ENCODE measurements around the gene SPAG8. TPM values are rescaled to one million over a fixed set of nuclear protein-coding genes. Genes with fewer than 3 reads are reported as not detected.

SPAG8 gene
- total and polyA plus RNA-seq, 7 experiments from 2014 or later = 1.2 to 9.1 (median 2.3) TPM

DNA sequence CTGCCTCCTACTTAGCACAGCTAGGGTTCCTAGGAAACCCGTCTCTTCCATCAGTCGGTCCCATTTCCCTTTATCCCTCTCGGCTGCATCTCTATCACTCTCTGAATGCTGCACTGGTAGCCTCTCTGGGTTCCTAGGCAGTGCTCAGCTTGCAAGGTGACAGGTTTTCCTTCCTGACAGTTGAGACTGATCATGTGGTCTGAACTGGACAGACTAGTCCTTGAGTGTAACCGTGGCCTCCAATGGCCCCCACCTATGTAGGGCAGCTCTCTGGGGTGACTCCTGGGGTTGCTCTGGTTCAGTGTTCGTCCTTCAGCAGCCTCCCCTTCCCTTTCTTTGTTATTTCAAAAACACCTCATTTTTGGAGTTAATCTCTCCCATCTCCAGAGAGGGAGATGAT is 20.8 kb upstream of the SPAG8 start:
- CTCF ChIA-PET = no interaction called here
- H3K4me1 Mint-ChIP-seq = peaks cover 16 to 45% (median 42%) of the 10 kb centered on the region in 7 donors
- no peak overlapping the region for H3K27ac Mint-ChIP-seq

DNA sequence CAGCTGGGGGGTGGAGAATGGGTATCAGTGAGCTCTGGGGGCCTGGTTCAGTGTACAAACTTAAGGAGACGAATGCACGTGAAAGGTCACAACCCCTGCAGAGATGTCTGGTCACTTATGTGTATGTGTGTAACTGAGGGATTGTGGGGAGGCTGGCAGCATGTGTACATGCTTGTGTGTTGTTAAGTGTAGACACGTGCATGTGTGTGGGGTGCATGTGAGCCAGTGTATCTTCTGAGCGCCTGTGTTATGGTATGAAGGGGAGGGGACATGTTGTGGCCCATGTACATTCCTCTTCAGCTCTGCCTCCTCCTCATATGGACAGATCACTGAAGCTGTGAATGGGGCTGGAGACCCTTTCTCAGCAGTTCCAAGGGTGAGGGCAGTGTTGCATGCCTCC is 19.0 kb upstream of the SPAG8 start:
- ATAC-seq (no peak), DNase-seq (no peak)
- Histone ChIP-seq H3K27me3 (ENCODE audit: control insufficient read depth in 2 of 2, insufficient read depth in 2 of 2, low read length in 2 of 2) (no peaks in the 10 kb centered on the region), H3K36me3 (ENCODE audit: control insufficient read depth in 2 of 3, insufficient read depth in 3 of 3, low read length in 3 of 3) (peaks cover 0 to 3% (median 0%) of the 10 kb centered on the region in 3 experiments), H3K4me1 (ENCODE audit: control insufficient read depth in 2 of 2, insufficient read depth in 2 of 2, low read length in 2 of 2) (peaks cover 4 to 14% of the 10 kb centered on the region in 2 donors), H3K9me3 (ENCODE audit: control insufficient read depth in 2 of 3, low read length in 3 of 3) (no peaks in the 10 kb centered on the region), H3K4me3 (ENCODE audit: low read length) (no peak overlapping the region), H3K27ac (ENCODE audit: low read depth, low read length) (no peak overlapping the region)
- Mint-ChIP-seq H3K36me3 (no peaks in the 10 kb centered on the region), H3K9me3 (no peaks in the 10 kb centered on the region), H3K4me1 (peaks cover 19 to 49% (median 45%) of the 10 kb centered on the region in 7 donors), H3K4me3 (peak overlapping the region in 5 of 10 donors; percentile 7 to 80 (median 17)), H3K27me3 (peaks cover 0 to 5% (median 0%) of the 10 kb centered on the region in 5 donors), H3K27ac (peak overlapping the region in 3 of 9 donors; percentile 28 to 91 (median 81))
- ChIA-PET POLR2A (interaction anchor here (0.6 to 1.4 kb wide), 3 partner anchors 16 to 97 kb away, joined by 3 read pairs; partner anchors contain the start of gene SPAG8), CTCF (interaction anchor here (0.8 kb wide), 1 partner anchor 51 kb away, joined by 4 read pairs; no protein-coding TSS in a partner anchor)
- intact Hi-C loops (cut with micrococcal nuclease) = no loop called here

More for the DNA sequence above, 20.8 kb upstream of the SPAG8 start:
- Mint-ChIP-seq H3K9me3 (no peaks in the 10 kb centered on the region), H3K4me3 (no peak overlapping the region), H3K27me3 (peaks cover 0 to 2% (median 0%) of the 10 kb centered on the region in 5 donors), H3K36me3 (no peaks in the 10 kb centered on the region)
- Histone ChIP-seq H3K4me1 (ENCODE audit: control insufficient read depth in 2 of 2, insufficient read depth in 2 of 2, low read length in 2 of 2) (peaks cover 4 to 14% of the 10 kb centered on the region in 2 donors), H3K36me3 (ENCODE audit: control insufficient read depth in 2 of 3, insufficient read depth in 3 of 3, low read length in 3 of 3) (peaks cover 0 to 3% (median 0%) of the 10 kb centered on the region in 3 experiments), H3K4me3 (ENCODE audit: low read length) (no peak overlapping the region), H3K27me3 (ENCODE audit: control insufficient read depth in 2 of 2, insufficient read depth in 2 of 2, low read length in 2 of 2) (no peaks in the 10 kb centered on the region), H3K27ac (ENCODE audit: low read depth, low read length) (no peak overlapping the region), H3K9me3 (ENCODE audit: control insufficient read depth in 2 of 3, low read length in 3 of 3) (no peaks in the 10 kb centered on the region)
- ATAC-seq (no peak), DNase-seq (no peak)
- POLR2A ChIA-PET = interaction anchor here (1.2 kb wide), 1 partner anchor 10 kb away, joined by 3 read pairs; no protein-coding TSS in a partner anchor
- intact Hi-C loops (cut with micrococcal nuclease) = no loop called here

DNA sequence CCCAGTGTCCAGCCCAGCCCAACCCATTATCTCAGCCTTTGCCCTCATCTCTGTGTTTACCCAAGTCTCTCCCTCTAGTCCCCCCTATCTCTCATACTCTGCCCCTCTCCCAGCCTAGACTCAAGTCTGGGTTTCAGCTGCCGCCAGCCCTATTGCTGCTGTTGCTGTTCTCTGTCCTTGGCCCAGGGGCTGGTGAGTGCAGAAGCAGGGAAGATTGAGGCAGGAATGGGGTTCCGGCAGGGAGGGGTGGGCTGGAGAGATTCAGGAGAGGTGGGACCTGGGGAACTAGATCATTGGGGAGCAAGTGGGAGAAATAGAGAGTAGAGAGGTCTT is 17.7 kb upstream of the SPAG8 start:
- H3K27ac ChIP-seq (ENCODE audit: low read depth, low read length) = peak overlapping the region; percentile 94
- ATAC-seq (no peak), DNase-seq (no peak)
- H3K4me1 Mint-ChIP-seq = peaks cover 25 to 51% (median 46%) of the 10 kb centered on the region in 7 donors
- H3K36me3 ChIP-seq (ENCODE audit: control insufficient read depth in 2 of 3, insufficient read depth in 3 of 3, low read length in 3 of 3) = no peaks in the 10 kb centered on the region
- POLR2A ChIA-PET = interaction anchor here (1.4 to 2.3 kb wide), 2 partner anchors 12 to 17 kb away, joined by 3 to 18 read pairs; partner anchors contain the start of gene SPAG8
- H3K4me1 ChIP-seq (ENCODE audit: control insufficient read depth in 2 of 2, insufficient read depth in 2 of 2, low read length in 2 of 2) = peaks cover 4 to 14% of the 10 kb centered on the region in 2 donors
- H3K4me3 ChIP-seq (ENCODE audit: low read length) = peak overlapping the region; percentile 88
- CTCF ChIA-PET = no interaction called here
- peak overlapping the region; percentile 78 to 90 (median 84) for H3K4me3 Mint-ChIP-seq
- H3K27ac Mint-ChIP-seq = peak overlapping the region; percentile 79 to 92 (median 90)
- H3K9me3 ChIP-seq (ENCODE audit: control insufficient read depth in 2 of 3, low read length in 3 of 3) = no peaks in the 10 kb centered on the region
- intact Hi-C loops (cut with micrococcal nuclease) = loop anchor here (1.0 to 5.0 kb wide), 7 partner anchors 14 to 363 kb away; partner anchors contain the start of genes HINT2 (in 2 of the 2) and CLTA (in 1 of the 2)
- no peaks in the 10 kb centered on the region for H3K36me3 Mint-ChIP-seq
- no peaks in the 10 kb centered on the region for H3K9me3 Mint-ChIP-seq
- no peaks in the 10 kb centered on the region for H3K27me3 ChIP-seq (ENCODE audit: control insufficient read depth in 2 of 2, insufficient read depth in 2 of 2, low read length in 2 of 2)
- H3K27me3 Mint-ChIP-seq = peaks cover 0 to 5% (median 0%) of the 10 kb centered on the region in 5 donors

DNA sequence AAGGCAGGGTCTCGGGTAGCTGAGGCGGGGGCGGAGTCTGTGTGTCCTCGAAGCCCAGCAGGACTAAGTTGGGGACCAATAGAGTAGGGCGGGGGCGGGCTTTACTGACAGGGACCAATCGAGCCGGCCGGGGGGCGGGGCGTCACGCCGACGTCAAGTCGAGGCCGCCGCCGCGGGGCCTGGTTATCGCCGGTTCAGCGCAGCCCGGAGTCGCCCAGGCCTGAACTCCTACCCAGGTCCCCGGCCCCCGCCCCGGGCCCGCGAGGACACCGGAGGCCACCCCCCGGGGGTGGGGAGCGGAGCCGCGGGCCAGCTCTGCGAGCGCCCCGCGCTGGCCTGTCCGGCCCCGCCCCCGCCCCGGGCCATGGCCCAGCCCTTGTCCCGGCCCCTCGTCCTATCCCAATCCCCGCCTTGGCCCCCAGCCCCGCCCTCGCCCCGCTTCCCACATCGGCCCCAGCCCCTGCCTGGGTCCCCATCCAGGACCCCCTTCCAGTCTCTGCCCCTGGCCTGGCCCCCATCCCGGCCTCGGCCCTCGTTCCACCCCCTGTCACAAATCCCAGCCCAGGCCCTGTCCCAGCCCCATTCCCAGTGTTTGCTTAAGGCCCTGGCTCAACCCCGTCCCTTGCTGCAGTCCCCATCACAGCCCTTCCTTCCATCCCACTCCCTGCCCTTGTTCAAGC is 17.2 kb upstream of the SPAG8 start, which contains the start of gene TMEM8B:
TMEM8B (plus strand) TSS at position 145 of the 680 bp plus-strand sequence; CDS start at position 365, 220 bp downstream.
- POLR2A ChIA-PET = interaction anchor here (0.5 to 2.3 kb wide), 5 partner anchors 13 to 218 kb away, joined by 3 to 18 read pairs (median 3); partner anchors contain the start of gene SPAG8
- no peaks in the 10 kb centered on the region for H3K9me3 ChIP-seq (ENCODE audit: control insufficient read depth in 2 of 3, low read length in 3 of 3)
- H3K27me3 Mint-ChIP-seq = peaks cover 0 to 5% (median 0%) of the 10 kb centered on the region in 5 donors
- CTCF ChIA-PET = interaction anchor here (0.5 to 1.7 kb wide), 3 partner anchors 15 to 59 kb away, joined by 3 to 6 read pairs (median 4); partner anchors contain the start of gene HINT2
- intact Hi-C loops (cut with micrococcal nuclease) = loop anchor here (1.0 to 5.0 kb wide), 7 partner anchors 14 to 363 kb away; partner anchors contain the start of genes HINT2 (in 2 of the 2) and CLTA (in 1 of the 2)
- peaks cover 4 to 14% of the 10 kb centered on the region in 2 donors for H3K4me1 ChIP-seq (ENCODE audit: control insufficient read depth in 2 of 2, insufficient read depth in 2 of 2, low read length in 2 of 2)
- no peaks in the 10 kb centered on the region for H3K9me3 Mint-ChIP-seq
- peak; percentile 80 to 95 (median 88) for DNase-seq
- H3K36me3 Mint-ChIP-seq = no peaks in the 10 kb centered on the region
- H3K27ac Mint-ChIP-seq = peak within 1 kb of the TSS; percentile 91 to 99 (median 94)
- peaks cover 25 to 48% (median 43%) of the 10 kb centered on the region in 7 donors for H3K4me1 Mint-ChIP-seq
- H3K27me3 ChIP-seq (ENCODE audit: control insufficient read depth in 2 of 2, insufficient read depth in 2 of 2, low read length in 2 of 2) = no peaks in the 10 kb centered on the region
- peak; percentile 95 for ATAC-seq
- H3K27ac ChIP-seq (ENCODE audit: low read depth, low read length) = peak within 1 kb of the TSS; percentile 94
- H3K4me3 Mint-ChIP-seq = peak within 1 kb of the TSS; percentile 84 to 100 (median 94)
- H3K36me3 ChIP-seq (ENCODE audit: control insufficient read depth in 2 of 3, insufficient read depth in 3 of 3, low read length in 3 of 3) = no peaks in the 10 kb centered on the region
- H3K4me3 ChIP-seq (ENCODE audit: low read length) = peak within 1 kb of the TSS; percentile 88

DNA sequence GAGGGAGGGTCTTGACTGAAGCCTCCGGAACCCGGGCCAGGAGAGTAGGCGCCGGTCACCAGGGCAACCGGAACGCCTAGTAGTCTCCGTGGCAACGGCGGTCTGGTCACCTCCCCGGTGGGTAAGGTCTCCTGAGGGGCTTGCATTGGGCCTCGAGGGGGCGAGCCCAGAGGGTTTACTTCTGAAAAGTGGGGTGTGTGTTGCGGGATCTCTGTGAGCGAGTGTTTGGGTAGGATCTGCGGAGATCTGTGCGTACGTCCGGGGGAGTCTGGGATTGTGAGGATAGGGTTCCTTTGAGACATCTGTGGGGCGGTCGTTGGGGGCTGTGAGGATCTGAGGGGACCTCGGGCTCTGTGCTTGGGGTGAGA is 16.6 kb upstream of the SPAG8 start, which contains the start of gene FAM221B:
FAM221B (minus strand) TSS at position 17 of the 368 bp plus-strand sequence. CDS start 2,571 bp downstream, outside the sequence.
- Histone ChIP-seq H3K27ac (ENCODE audit: low read depth, low read length) (peak within 1 kb of the TSS; percentile 94), H3K9me3 (ENCODE audit: control insufficient read depth in 2 of 3, low read length in 3 of 3) (no peaks in the 10 kb centered on the region), H3K4me1 (ENCODE audit: control insufficient read depth in 2 of 2, insufficient read depth in 2 of 2, low read length in 2 of 2) (peaks cover 4 to 14% of the 10 kb centered on the region in 2 donors), H3K4me3 (ENCODE audit: low read length) (peak within 1 kb of the TSS; percentile 88), H3K36me3 (ENCODE audit: control insufficient read depth in 2 of 3, insufficient read depth in 3 of 3, low read length in 3 of 3) (no peaks in the 10 kb centered on the region), H3K27me3 (ENCODE audit: control insufficient read depth in 2 of 2, insufficient read depth in 2 of 2, low read length in 2 of 2) (no peaks in the 10 kb centered on the region)
- DNase-seq (peak in 1 of 9 donors; percentile 52), ATAC-seq (no peak)
- no peaks in the 10 kb centered on the region for H3K36me3 Mint-ChIP-seq
- peak within 1 kb of the TSS; percentile 84 to 100 (median 94) for H3K4me3 Mint-ChIP-seq
- intact Hi-C loops (cut with micrococcal nuclease) = loop anchor here (1.0 to 5.0 kb wide), 7 partner anchors 13 to 364 kb away; partner anchors contain the start of genes HINT2 (in 2 of the 2) and CLTA (in 1 of the 2)
- H3K27me3 Mint-ChIP-seq = peaks cover 0 to 5% (median 0%) of the 10 kb centered on the region in 5 donors
- peaks cover 25 to 47% (median 40%) of the 10 kb centered on the region in 7 donors for H3K4me1 Mint-ChIP-seq
- no peaks in the 10 kb centered on the region for H3K9me3 Mint-ChIP-seq
- peak within 1 kb of the TSS; percentile 91 to 99 (median 94) for H3K27ac Mint-ChIP-seq
- CTCF ChIA-PET = interaction anchor here (0.5 to 1.7 kb wide), 3 partner anchors 14 to 60 kb away, joined by 3 to 6 read pairs (median 4); partner anchors contain the start of gene HINT2
- POLR2A ChIA-PET = interaction anchor here (0.5 to 2.3 kb wide), 5 partner anchors 14 to 218 kb away, joined by 3 to 18 read pairs (median 3); partner anchors contain the start of gene SPAG8

DNA sequence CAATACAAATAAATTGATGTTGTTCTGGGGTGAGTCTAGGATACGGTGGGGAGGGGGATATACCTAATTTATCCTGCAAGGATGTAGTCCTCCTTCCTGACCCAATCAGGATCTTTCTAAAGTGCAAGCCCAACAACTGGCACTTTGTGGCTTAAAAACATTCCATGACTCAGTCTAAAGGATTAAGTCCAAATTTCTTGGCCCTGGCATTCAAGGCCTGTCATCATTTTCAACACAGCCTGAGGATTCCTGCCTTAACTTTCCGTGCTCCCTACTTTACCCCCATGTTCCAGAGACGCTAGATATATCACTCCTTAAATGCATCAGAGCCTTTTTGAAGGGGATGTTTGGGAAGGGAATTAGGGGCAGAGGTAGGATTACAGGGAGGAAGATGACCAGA is 15.4 kb upstream of the SPAG8 start:
- ChIA-PET POLR2A (interaction anchor here (1.0 kb wide), 1 partner anchor 95 kb away, joined by 3 read pairs; the partner anchor contains the start of gene CREB3), CTCF (interaction anchor here (0.7 to 2.6 kb wide), 4 partner anchors 13 to 321 kb away, joined by 4 to 18 read pairs (median 10); partner anchors contain the start of genes HINT2 and SPAG8)
- Histone ChIP-seq H3K4me1 (ENCODE audit: control insufficient read depth in 2 of 2, insufficient read depth in 2 of 2, low read length in 2 of 2) (peaks cover 4 to 14% of the 10 kb centered on the region in 2 donors), H3K36me3 (ENCODE audit: control insufficient read depth in 2 of 3, insufficient read depth in 3 of 3, low read length in 3 of 3) (no peaks in the 10 kb centered on the region), H3K4me3 (ENCODE audit: low read length) (no peak overlapping the region), H3K27me3 (ENCODE audit: control insufficient read depth in 2 of 2, insufficient read depth in 2 of 2, low read length in 2 of 2) (no peaks in the 10 kb centered on the region), H3K27ac (ENCODE audit: low read depth, low read length) (no peak overlapping the region), H3K9me3 (ENCODE audit: control insufficient read depth in 2 of 3, low read length in 3 of 3) (no peaks in the 10 kb centered on the region)
- DNase-seq (no peak), ATAC-seq (no peak)
- H3K27ac Mint-ChIP-seq = peak overlapping the region in 3 of 9 donors; percentile 5 to 93 (median 14)
- peak overlapping the region; percentile 50 to 100 (median 90) for H3K4me3 Mint-ChIP-seq
- intact Hi-C loops (cut with micrococcal nuclease) = loop anchor here in 1 of 2 donors (5.0 kb wide), 2 partner anchors 225 to 365 kb away; partner anchors contain the start of gene CLTA
- peaks cover 0 to 5% (median 0%) of the 10 kb centered on the region in 5 donors for H3K27me3 Mint-ChIP-seq
- H3K36me3 Mint-ChIP-seq = no peaks in the 10 kb centered on the region
- no peaks in the 10 kb centered on the region for H3K9me3 Mint-ChIP-seq
- H3K4me1 Mint-ChIP-seq = peaks cover 25 to 43% (median 33%) of the 10 kb centered on the region in 7 donors
